ENCODE measurements around the gene FBXO24.
A peak's percentile ranks its signal among the peaks of the same experiment; 100 is the strongest.

Gene FBXO24

GRCh38 chr7:100607111-100607510, 21.0 kb downstream of the FBXO24 start:
- Histone ChIP-seq H2BK5ac (ENCODE audit: low read length) (no peak overlapping the region), H3K9me3 (replicated peaks in 1 of 2; ENCODE audit: control insufficient read depth in 2 of 2, insufficient read depth in 1 of 2, low read depth in 1 of 2, low read length in 2 of 2) (no peaks in the 10 kb centered on the region), H3K14ac (ENCODE audit: low read length) (no peak overlapping the region), H3K4me3 (ENCODE audit: low read length in 2 of 2) (no peak overlapping the region), H2BK15ac (ENCODE audit: low read length) (no peak overlapping the region), H3K23ac (ENCODE audit: low read depth, low read length, poor library complexity) (no peak overlapping the region), H4K8ac (ENCODE audit: low read depth, low read length) (no peak overlapping the region), H3K4ac (ENCODE audit: low read length) (no peak overlapping the region), H3K36me3 (replicated peaks in 1 of 2; ENCODE audit: control insufficient read depth in 2 of 2, insufficient read depth in 2 of 2, low read length in 2 of 2) (no peaks in the 10 kb centered on the region), H3K18ac (ENCODE audit: low read length) (no peak overlapping the region), H2BK12ac (ENCODE audit: low read length) (no peak overlapping the region), H3K9ac (ENCODE audit: low read depth, low read length, poor library complexity) (no peak overlapping the region), H4K91ac (ENCODE audit: low read depth, low read length, poor library complexity) (no peak overlapping the region), H3K79me1 (ENCODE audit: low read depth, low read length) (peaks cover 5% of the 10 kb centered on the region), H2BK120ac (ENCODE audit: low read depth, low read length) (no peak overlapping the region), H2AFZ (ENCODE audit: low read length) (no peak overlapping the region), H3K27ac (replicated peaks; ENCODE audit: low read length) (no peak overlapping the region), H3K27me3 (ENCODE audit: control insufficient read depth in 3 of 3, insufficient read depth in 3 of 3, low read depth in 1 of 3, low read length in 3 of 3) (peaks cover 0 to 26% (median 4%) of the 10 kb centered on the region in 3 experiments), H2AK5ac (ENCODE audit: low read depth, low read length) (peak overlapping the region; percentile 30), H3K4me2 (ENCODE audit: insufficient read depth, low read length, poor library complexity, severe bottlenecking) (no peak overlapping the region), H3K4me1 (ENCODE audit: control insufficient read depth in 2 of 2, insufficient read depth in 1 of 2, low read depth in 1 of 2, low read length in 2 of 2) (peaks cover 20 to 26% of the 10 kb centered on the region in 2 donors)
- no CpG with 5 or more reads among the region's 8 CpGs for WGBS, 2 donors (ENCODE audit: extremely low coverage in 2 of 2, insufficient read length in 2 of 2, insufficient replicate concordance in 1 of 2)
- DNase-seq (ENCODE audit: low spot score): no peak

- no peak overlapping the region for H2AK5ac ChIP-seq (ENCODE audit: low read depth, low read length)
- no peak overlapping the region for H2BK5ac ChIP-seq (ENCODE audit: low read length)
- H4K91ac ChIP-seq (ENCODE audit: low read depth, low read length, poor library complexity): no peak overlapping the region
- no peak overlapping the region for H3K9ac ChIP-seq (ENCODE audit: low read depth, low read length, poor library complexity)
- H3K18ac ChIP-seq (ENCODE audit: low read length): no peak overlapping the region
- H2BK120ac ChIP-seq (ENCODE audit: low read depth, low read length): no peak overlapping the region
- DNase-seq (ENCODE audit: low spot score): no peak
- no peak overlapping the region for H2BK15ac ChIP-seq (ENCODE audit: low read length)
- no peak overlapping the region for H2BK12ac ChIP-seq (ENCODE audit: low read length)
- peaks cover 2% of the 10 kb centered on the region for H3K79me1 ChIP-seq (ENCODE audit: low read depth, low read length)
- peaks cover 8 to 14% of the 10 kb centered on the region in 2 donors for H3K4me1 ChIP-seq (ENCODE audit: control insufficient read depth in 2 of 2, insufficient read depth in 1 of 2, low read depth in 1 of 2, low read length in 2 of 2)
- peaks cover 0 to 9% of the 10 kb centered on the region in 2 donors for H3K36me3 ChIP-seq (replicated peaks in 1 of 2; ENCODE audit: control insufficient read depth in 2 of 2, insufficient read depth in 2 of 2, low read length in 2 of 2)
- H3K14ac ChIP-seq (ENCODE audit: low read length): no peak overlapping the region
- H2AFZ ChIP-seq (ENCODE audit: low read length): no peak overlapping the region
- H3K9me3 ChIP-seq (replicated peaks in 1 of 2; ENCODE audit: control insufficient read depth in 2 of 2, insufficient read depth in 1 of 2, low read depth in 1 of 2, low read length in 2 of 2): no peaks in the 10 kb centered on the region
- H3K23ac ChIP-seq (ENCODE audit: low read depth, low read length, poor library complexity): no peak overlapping the region
- no peak overlapping the region for H3K27ac ChIP-seq (replicated peaks; ENCODE audit: low read length)
- peaks cover 0 to 19% (median 4%) of the 10 kb centered on the region in 3 experiments for H3K27me3 ChIP-seq (ENCODE audit: control insufficient read depth in 3 of 3, insufficient read depth in 3 of 3, low read depth in 1 of 3, low read length in 3 of 3)
- H3K4me2 ChIP-seq (ENCODE audit: insufficient read depth, low read length, poor library complexity, severe bottlenecking): no peak overlapping the region
- no CpG with 5 or more reads among the region's 5 CpGs for WGBS, 2 donors (ENCODE audit: extremely low coverage in 2 of 2, insufficient read length in 2 of 2, insufficient replicate concordance in 1 of 2)
- H3K4me3 ChIP-seq (ENCODE audit: low read length in 2 of 2): no peak overlapping the region
- no peak overlapping the region for H4K8ac ChIP-seq (ENCODE audit: low read depth, low read length)
- no peak overlapping the region for H3K4ac ChIP-seq (ENCODE audit: low read length)
Measured at GRCh38 chr7:100609958-100610357, 23.8 kb downstream of the FBXO24 start.

- H3K4me3 ChIP-seq (ENCODE audit: low read length in 2 of 2): peak within 1 kb of the TSS; percentile 60 to 87
- H2AFZ ChIP-seq (ENCODE audit: low read length): peak within 1 kb of the TSS; percentile 92
- H3K18ac ChIP-seq (ENCODE audit: low read length): peak within 1 kb of the TSS; percentile 83
- H3K4me1 ChIP-seq (ENCODE audit: control insufficient read depth in 2 of 2, insufficient read depth in 1 of 2, low read depth in 1 of 2, low read length in 2 of 2): peaks cover 3 to 6% of the 10 kb centered on the region in 2 donors
- H3K27ac ChIP-seq (replicated peaks; ENCODE audit: low read length): peak within 1 kb of the TSS; percentile 80
- H3K14ac ChIP-seq (ENCODE audit: low read length): no peak within 1 kb of the TSS
- peaks cover 0 to 2% (median 0%) of the 10 kb centered on the region in 3 experiments for H3K27me3 ChIP-seq (ENCODE audit: control insufficient read depth in 3 of 3, insufficient read depth in 3 of 3, low read depth in 1 of 3, low read length in 3 of 3)
- H3K23ac ChIP-seq (ENCODE audit: low read depth, low read length, poor library complexity): peak within 1 kb of the TSS; percentile 22
- no peak within 1 kb of the TSS for H2BK120ac ChIP-seq (ENCODE audit: low read depth, low read length)
- H3K36me3 ChIP-seq (replicated peaks in 1 of 2; ENCODE audit: control insufficient read depth in 2 of 2, insufficient read depth in 2 of 2, low read length in 2 of 2): peaks cover 0 to 9% of the 10 kb centered on the region in 2 donors
- H3K4me2 ChIP-seq (ENCODE audit: insufficient read depth, low read length, poor library complexity, severe bottlenecking): peak within 1 kb of the TSS; percentile 94
- no peaks in the 10 kb centered on the region for H3K9me3 ChIP-seq (replicated peaks in 1 of 2; ENCODE audit: control insufficient read depth in 2 of 2, insufficient read depth in 1 of 2, low read depth in 1 of 2, low read length in 2 of 2)
- no peak within 1 kb of the TSS for H2BK5ac ChIP-seq (ENCODE audit: low read length)
- H3K79me1 ChIP-seq (ENCODE audit: low read depth, low read length): no peaks in the 10 kb centered on the region
- H2BK12ac ChIP-seq (ENCODE audit: low read length): no peak within 1 kb of the TSS
- H3K4ac ChIP-seq (ENCODE audit: low read length): no peak within 1 kb of the TSS
- H2BK15ac ChIP-seq (ENCODE audit: low read length): peak within 1 kb of the TSS; percentile 28
- no peak within 1 kb of the TSS for H4K8ac ChIP-seq (ENCODE audit: low read depth, low read length)
- peak; percentile 99 for DNase-seq (ENCODE audit: low spot score)
- WGBS, 2 donors (ENCODE audit: extremely low coverage in 2 of 2, insufficient read length in 2 of 2, insufficient replicate concordance in 1 of 2): no CpG with 5 or more reads among the region's 61 CpGs
- peak within 1 kb of the TSS; percentile 58 for H2AK5ac ChIP-seq (ENCODE audit: low read depth, low read length)
- peak within 1 kb of the TSS; percentile 85 for H3K9ac ChIP-seq (ENCODE audit: low read depth, low read length, poor library complexity)
- H4K91ac ChIP-seq (ENCODE audit: low read depth, low read length, poor library complexity): no peak within 1 kb of the TSS
Measured at GRCh38 chr7:100611983-100612729, 26.0 kb downstream of the FBXO24 start, which contains the start of gene MOSPD3. TSS of gene MOSPD3 (plus strand) at chr7:100612540. CDS start at chr7:100612792, 252 bp downstream.

DNA sequence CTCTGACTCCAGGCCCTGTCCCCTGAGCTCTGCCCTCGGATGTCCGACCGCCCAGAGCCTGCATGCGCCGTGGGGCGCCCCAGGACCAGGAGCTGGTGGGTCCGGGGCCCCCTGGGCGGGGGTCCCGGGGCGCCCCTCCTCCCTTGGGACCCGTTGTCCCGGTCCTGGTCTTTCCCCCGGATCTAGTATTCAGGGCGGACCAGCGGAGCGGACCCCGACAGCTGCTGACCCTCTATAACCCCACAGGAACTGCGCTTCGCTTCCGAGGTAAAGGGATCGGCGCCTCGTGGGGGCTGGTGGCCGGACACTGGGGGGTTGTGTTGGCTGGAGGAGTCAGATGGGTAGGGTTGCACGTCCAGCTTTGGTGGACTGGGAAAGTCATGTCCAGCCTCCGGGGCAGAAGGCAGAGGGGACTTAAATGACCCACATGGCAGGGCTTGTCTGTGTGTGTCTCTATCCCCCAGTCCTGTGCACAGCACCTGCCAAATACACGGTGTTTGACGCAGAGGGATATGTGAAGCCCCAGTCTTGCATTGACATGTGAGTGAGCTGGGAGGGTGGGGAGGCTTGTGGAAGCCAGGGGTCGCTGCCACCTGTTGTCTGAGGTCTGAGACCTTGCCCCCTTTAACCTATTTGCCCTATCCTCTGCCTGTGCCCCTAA, 26.7 kb downstream of the FBXO24 start:
- peak overlapping the region; percentile 15 for H3K23ac ChIP-seq (ENCODE audit: low read depth, low read length, poor library complexity)
- H3K4me2 ChIP-seq (ENCODE audit: insufficient read depth, low read length, poor library complexity, severe bottlenecking): peak overlapping the region; percentile 94
- H2BK120ac ChIP-seq (ENCODE audit: low read depth, low read length): no peak overlapping the region
- H3K18ac ChIP-seq (ENCODE audit: low read length): peak overlapping the region; percentile 58
- peak overlapping the region; percentile 92 for H2AFZ ChIP-seq (ENCODE audit: low read length)
- H2AK5ac ChIP-seq (ENCODE audit: low read depth, low read length): peak overlapping the region; percentile 23
- H2BK5ac ChIP-seq (ENCODE audit: low read length): no peak overlapping the region
- no peaks in the 10 kb centered on the region for H3K79me1 ChIP-seq (ENCODE audit: low read depth, low read length)
- H4K91ac ChIP-seq (ENCODE audit: low read depth, low read length, poor library complexity): no peak overlapping the region
- peaks cover 0 to 9% of the 10 kb centered on the region in 2 donors for H3K36me3 ChIP-seq (replicated peaks in 1 of 2; ENCODE audit: control insufficient read depth in 2 of 2, insufficient read depth in 2 of 2, low read length in 2 of 2)
- no CpG with 5 or more reads among the region's 29 CpGs for WGBS, 2 donors (ENCODE audit: extremely low coverage in 2 of 2, insufficient read length in 2 of 2, insufficient replicate concordance in 1 of 2)
- H3K27me3 ChIP-seq (ENCODE audit: control insufficient read depth in 3 of 3, insufficient read depth in 3 of 3, low read depth in 1 of 3, low read length in 3 of 3): no peaks in the 10 kb centered on the region
- DNase-seq (ENCODE audit: low spot score): no peak
- H3K27ac ChIP-seq (replicated peaks; ENCODE audit: low read length): no peak overlapping the region
- no peak overlapping the region for H2BK12ac ChIP-seq (ENCODE audit: low read length)
- H2BK15ac ChIP-seq (ENCODE audit: low read length): peak overlapping the region; percentile 28
- H3K14ac ChIP-seq (ENCODE audit: low read length): no peak overlapping the region
- H3K4ac ChIP-seq (ENCODE audit: low read length): no peak overlapping the region
- peaks cover 3 to 6% of the 10 kb centered on the region in 2 donors for H3K4me1 ChIP-seq (ENCODE audit: control insufficient read depth in 2 of 2, insufficient read depth in 1 of 2, low read depth in 1 of 2, low read length in 2 of 2)
- no peak overlapping the region for H4K8ac ChIP-seq (ENCODE audit: low read depth, low read length)
- peak overlapping the region; percentile 85 for H3K9ac ChIP-seq (ENCODE audit: low read depth, low read length, poor library complexity)
- no peaks in the 10 kb centered on the region for H3K9me3 ChIP-seq (replicated peaks in 1 of 2; ENCODE audit: control insufficient read depth in 2 of 2, insufficient read depth in 1 of 2, low read depth in 1 of 2, low read length in 2 of 2)
- H3K4me3 ChIP-seq (ENCODE audit: low read length in 2 of 2): peak overlapping the region; percentile 60 to 76
